CD8-positive, alpha-beta memory T cell (primary cell): ENCODE measurements around the gene OR56A3. TPM values are rescaled to one million over a fixed set of nuclear protein-coding genes. Genes with fewer than 3 reads are reported as not detected.

Source experiments
- CTCF ChIA-PET: fragments of 350-600 bp; sonication (Branson Sonifier 250); formaldehyde crosslinking; loops from one replicate; lab custom pipeline; 2021; ENCODE audit warnings: antibody characterized with exemption; lab: Charles Lee
- POLR2A ChIA-PET: fragments of 350-600 bp; sonication (Branson Sonifier 250); formaldehyde crosslinking; loops from one replicate; lab custom pipeline; 2021; ENCODE audit warnings: antibody characterized with exemption; lab: Charles Lee
- DNase-seq, 5 donors: peaks; one replicate each; pipeline versions ENCODE4 v3.0.0 to v3.0.0-alpha.2; 2020 to 2022; ENCODE audit warnings: mixed read lengths in 1 of 5
- H3K27ac ChIP-seq: one replicate; pipeline ENCODE4 v1.7.0; 2013; ENCODE audit warnings: low read depth, mild to moderate bottlenecking, low read length, moderate library complexity
- H3K27me3 ChIP-seq: 2 replicates; pipeline ENCODE4 v1.7.0; 2013; ENCODE audit warnings: low read length, mild to moderate bottlenecking; ENCODE audit not compliant: insufficient read depth, poor library complexity, severe bottlenecking
- H3K36me3 ChIP-seq: 2 replicates; pipeline ENCODE4 v1.7.0; 2013; ENCODE audit warnings: mild to moderate bottlenecking, low read length, moderate library complexity; ENCODE audit not compliant: insufficient read depth
- H3K4me1 ChIP-seq: 2 replicates; pipeline ENCODE4 v1.7.0; 2013; ENCODE audit warnings: mild to moderate bottlenecking, low read length, moderate library complexity; ENCODE audit not compliant: insufficient read depth
- H3K4me3 ChIP-seq: 2 replicates; pipeline ENCODE4 v1.7.0; 2013; ENCODE audit warnings: mild to moderate bottlenecking, low read length
- H3K9me3 ChIP-seq: 2 replicates; pipeline ENCODE4 v1.7.0; 2013; ENCODE audit warnings: mild to moderate bottlenecking, low read length
- H3K27ac Mint-ChIP-seq, 8 donors: one replicate each; pipeline ENCODE4 v1.8.0; 2020 to 2021; ENCODE audit warnings: mixed read lengths in 8 of 8, mild to moderate bottlenecking in 6 of 8, inconsistent platforms in 3 of 8, moderate library complexity in 3 of 8
- H3K27me3 Mint-ChIP-seq, 2 donors: one replicate each; pipeline ENCODE4 v1.8.0; 2020 to 2021; ENCODE audit warnings: mixed read lengths in 2 of 2, mild to moderate bottlenecking in 1 of 2, moderate library complexity in 1 of 2
- H3K36me3 Mint-ChIP-seq, 3 donors: one replicate each; pipeline ENCODE4 v1.8.0; 2020 to 2021; ENCODE audit warnings: mixed read lengths in 3 of 3, inconsistent platforms in 1 of 3, mild to moderate bottlenecking in 1 of 3
- H3K4me1 Mint-ChIP-seq, 3 donors: one replicate each; pipeline ENCODE4 v1.8.0; 2020 to 2021; ENCODE audit warnings: mixed read lengths in 3 of 3, inconsistent platforms in 1 of 3, mild to moderate bottlenecking in 1 of 3
- H3K4me3 Mint-ChIP-seq, 7 donors: one replicate each; pipeline ENCODE4 v1.8.0; 2020 to 2021; ENCODE audit warnings: mixed read lengths in 7 of 7, mild to moderate bottlenecking in 6 of 7, moderate library complexity in 4 of 7, inconsistent platforms in 2 of 7
- H3K9me3 Mint-ChIP-seq, 5 donors: one replicate each; pipeline ENCODE4 v1.8.0; 2020 to 2022; ENCODE audit warnings: mixed read lengths in 5 of 5, mild to moderate bottlenecking in 3 of 5, moderate library complexity in 2 of 5, inconsistent platforms in 1 of 5
- polyA plus RNA-seq: library from polyadenylated mRNA; unstranded; fragments of 300-500 nt; fragmentation: Illumina TruSeq; gene quantifications from one replicate; pipeline ENCODE4 v1.2.3, GENCODE V29; 2021
- total RNA-seq, 2 experiments: library from RNA; stranded (reverse); gene quantifications; one replicate each; pipeline ENCODE4 v1.2.3, GENCODE V29; 2021

Gene OR56A3
- not detected for total RNA-seq
- not detected for polyA plus RNA-seq

GRCh38 chr11:5941951-5942350, at the start of gene OR56A3:
OR56A3 (plus strand) TSS chr11:5942251; CDS start chr11:5947347, 5,096 bp downstream.
- no peaks in the 10 kb centered on the region for H3K36me3 Mint-ChIP-seq
- H3K4me1 ChIP-seq, result no peaks in the 10 kb centered on the region
- ChIA-PET POLR2A (no interaction called here), CTCF (no interaction called here)
- H3K4me3 Mint-ChIP-seq, result no peak within 1 kb of the TSS
- DNase-seq, result no peak
- peaks cover 0 to 22% of the 10 kb centered on the region in 2 donors for H3K27me3 Mint-ChIP-seq
- no peak within 1 kb of the TSS for H3K27ac ChIP-seq
- no peaks in the 10 kb centered on the region for H3K36me3 ChIP-seq
- H3K27me3 ChIP-seq, result no peaks in the 10 kb centered on the region
- H3K27ac Mint-ChIP-seq, result no peak within 1 kb of the TSS
- no peak within 1 kb of the TSS for H3K4me3 ChIP-seq
- no peaks in the 10 kb centered on the region for H3K4me1 Mint-ChIP-seq
- H3K9me3 ChIP-seq, result no peaks in the 10 kb centered on the region
- H3K9me3 Mint-ChIP-seq, result peaks cover 0 to 3% (median 0%) of the 10 kb centered on the region in 5 donors

GRCh38 chr11:5892908-5893307, 49.1 kb upstream of the OR56A3 start, which contains the start of gene OR52E5:
OR52E5 (plus strand) TSS chr11:5893208; CDS start chr11:5900777, 7,569 bp downstream.
- DNase-seq, result no peak
- ChIA-PET CTCF (no interaction called here), POLR2A (no interaction called here)
- Histone ChIP-seq H3K9me3 (no peaks in the 10 kb centered on the region), H3K4me1 (no peaks in the 10 kb centered on the region), H3K36me3 (no peaks in the 10 kb centered on the region), H3K27me3 (no peaks in the 10 kb centered on the region), H3K27ac (no peak within 1 kb of the TSS), H3K4me3 (no peak within 1 kb of the TSS)
- Mint-ChIP-seq H3K36me3 (no peaks in the 10 kb centered on the region), H3K4me1 (no peaks in the 10 kb centered on the region), H3K27ac (no peak within 1 kb of the TSS), H3K4me3 (no peak within 1 kb of the TSS), H3K9me3 (no peaks in the 10 kb centered on the region), H3K27me3 (peaks cover 0 to 13% of the 10 kb centered on the region in 2 donors)

- CTCF ChIA-PET, result no interaction called here
- Histone ChIP-seq H3K36me3 (no peaks in the 10 kb centered on the region), H3K4me3 (no peak overlapping the region), H3K4me1 (no peaks in the 10 kb centered on the region), H3K27ac (no peak overlapping the region), H3K27me3 (no peaks in the 10 kb centered on the region), H3K9me3 (no peaks in the 10 kb centered on the region)
- no peaks in the 10 kb centered on the region for H3K9me3 Mint-ChIP-seq
- H3K27ac Mint-ChIP-seq, result no peak overlapping the region
- DNase-seq, result no peak
- POLR2A ChIA-PET, result no interaction called here
- H3K36me3 Mint-ChIP-seq, result no peaks in the 10 kb centered on the region
- no peak overlapping the region for H3K4me3 Mint-ChIP-seq
- H3K27me3 Mint-ChIP-seq, result peaks cover 0 to 3% of the 10 kb centered on the region in 2 donors
- H3K4me1 Mint-ChIP-seq, result no peaks in the 10 kb centered on the region
These were observed 42.5 kb upstream of the OR56A3 start for GRCh38 chr11:5899534-5899933.

- no peak overlapping the region for H3K4me3 ChIP-seq
- POLR2A ChIA-PET, result no interaction called here
- no peaks in the 10 kb centered on the region for H3K4me1 ChIP-seq
- no peak overlapping the region for H3K4me3 Mint-ChIP-seq
- no peaks in the 10 kb centered on the region for H3K36me3 Mint-ChIP-seq
- no peak overlapping the region for H3K27ac ChIP-seq
- CTCF ChIA-PET, result no interaction called here
- no peaks in the 10 kb centered on the region for H3K4me1 Mint-ChIP-seq
- no peak for DNase-seq
- no peaks in the 10 kb centered on the region for H3K9me3 ChIP-seq
- H3K9me3 Mint-ChIP-seq, result peaks cover 3 to 8% (median 5%) of the 10 kb centered on the region in 5 donors
- no peaks in the 10 kb centered on the region for H3K36me3 ChIP-seq
- no peaks in the 10 kb centered on the region for H3K27me3 ChIP-seq
- peaks cover 5 to 38% of the 10 kb centered on the region in 2 donors for H3K27me3 Mint-ChIP-seq
- H3K27ac Mint-ChIP-seq, result no peak overlapping the region
These were observed 31.5 kb upstream of the OR56A3 start for GRCh38 chr11:5910540-5910939.

- Histone ChIP-seq H3K4me3 (no peak overlapping the region), H3K27me3 (no peaks in the 10 kb centered on the region), H3K36me3 (no peaks in the 10 kb centered on the region), H3K27ac (no peak overlapping the region), H3K9me3 (no peaks in the 10 kb centered on the region), H3K4me1 (no peaks in the 10 kb centered on the region)
- H3K27ac Mint-ChIP-seq, result no peak overlapping the region
- peaks cover 0 to 2% of the 10 kb centered on the region in 2 donors for H3K27me3 Mint-ChIP-seq
- H3K36me3 Mint-ChIP-seq, result peaks cover 0 to 4% (median 0%) of the 10 kb centered on the region in 3 donors
- H3K9me3 Mint-ChIP-seq, result peaks cover 0 to 11% (median 8%) of the 10 kb centered on the region in 5 donors
- H3K4me1 Mint-ChIP-seq, result no peaks in the 10 kb centered on the region
- POLR2A ChIA-PET, result no interaction called here
- CTCF ChIA-PET, result no interaction called here
- H3K4me3 Mint-ChIP-seq, result no peak overlapping the region
- no peak for DNase-seq
These were observed 19.2 kb upstream of the OR56A3 start for GRCh38 chr11:5922749-5923426.

GRCh38 chr11:5923427-5923776, 18.6 kb upstream of the OR56A3 start:
- Mint-ChIP-seq H3K27me3 (peaks cover 0 to 2% of the 10 kb centered on the region in 2 donors), H3K4me3 (no peak overlapping the region), H3K4me1 (no peaks in the 10 kb centered on the region), H3K9me3 (peaks cover 0 to 14% (median 8%) of the 10 kb centered on the region in 5 donors), H3K36me3 (peaks cover 0 to 2% (median 0%) of the 10 kb centered on the region in 3 donors), H3K27ac (no peak overlapping the region)
- Histone ChIP-seq H3K4me1 (no peaks in the 10 kb centered on the region), H3K27me3 (no peaks in the 10 kb centered on the region), H3K27ac (no peak overlapping the region), H3K4me3 (no peak overlapping the region), H3K36me3 (no peaks in the 10 kb centered on the region), H3K9me3 (no peaks in the 10 kb centered on the region)
- CTCF ChIA-PET, result no interaction called here
- no peak for DNase-seq
- POLR2A ChIA-PET, result no interaction called here

- Histone ChIP-seq H3K4me3 (no peak overlapping the region), H3K4me1 (no peaks in the 10 kb centered on the region), H3K9me3 (no peaks in the 10 kb centered on the region), H3K36me3 (no peaks in the 10 kb centered on the region), H3K27me3 (no peaks in the 10 kb centered on the region), H3K27ac (no peak overlapping the region)
- ChIA-PET POLR2A (no interaction called here), CTCF (no interaction called here)
- DNase-seq, result no peak
- no peak overlapping the region for H3K27ac Mint-ChIP-seq
- peaks cover 0 to 15% (median 8%) of the 10 kb centered on the region in 5 donors for H3K9me3 Mint-ChIP-seq
- H3K27me3 Mint-ChIP-seq, result peaks cover 0 to 2% of the 10 kb centered on the region in 2 donors
- no peak overlapping the region for H3K4me3 Mint-ChIP-seq
- H3K36me3 Mint-ChIP-seq, result no peaks in the 10 kb centered on the region
- H3K4me1 Mint-ChIP-seq, result no peaks in the 10 kb centered on the region
These were observed 18.3 kb upstream of the OR56A3 start for GRCh38 chr11:5923794-5924193.

GRCh38 chr11:5928271-5928670, 13.8 kb upstream of the OR56A3 start:
- no peak overlapping the region for H3K27ac ChIP-seq
- no peaks in the 10 kb centered on the region for H3K27me3 ChIP-seq
- H3K27ac Mint-ChIP-seq, result no peak overlapping the region
- peaks cover 0 to 18% (median 9%) of the 10 kb centered on the region in 5 donors for H3K9me3 Mint-ChIP-seq
- ChIA-PET POLR2A (no interaction called here), CTCF (no interaction called here)
- no peaks in the 10 kb centered on the region for H3K36me3 Mint-ChIP-seq
- H3K4me3 Mint-ChIP-seq, result no peak overlapping the region
- no peak overlapping the region for H3K4me3 ChIP-seq
- no peaks in the 10 kb centered on the region for H3K4me1 ChIP-seq
- no peaks in the 10 kb centered on the region for H3K36me3 ChIP-seq
- no peaks in the 10 kb centered on the region for H3K9me3 ChIP-seq
- H3K4me1 Mint-ChIP-seq, result no peaks in the 10 kb centered on the region
- DNase-seq, result no peak
- peaks cover 3 to 6% of the 10 kb centered on the region in 2 donors for H3K27me3 Mint-ChIP-seq
